Hematopoietic multipotent progenitor cell treated with erythropoietin and hydrocortisone succinate and interleukin-3 and kit ligand, for 6 days (in vitro differentiated cells): ENCODE data around the gene QRFP.
"Not testable (repeated sequence)": the region's sequence is repeated elsewhere in the genome, so short reads cannot be mapped to it uniquely, and the experiment has no call there.

Experiments used
- DNase-seq: peaks from one replicate; pipeline ENCODE4 v3.0.0-alpha.2; 2015

QRFP gene

DNA sequence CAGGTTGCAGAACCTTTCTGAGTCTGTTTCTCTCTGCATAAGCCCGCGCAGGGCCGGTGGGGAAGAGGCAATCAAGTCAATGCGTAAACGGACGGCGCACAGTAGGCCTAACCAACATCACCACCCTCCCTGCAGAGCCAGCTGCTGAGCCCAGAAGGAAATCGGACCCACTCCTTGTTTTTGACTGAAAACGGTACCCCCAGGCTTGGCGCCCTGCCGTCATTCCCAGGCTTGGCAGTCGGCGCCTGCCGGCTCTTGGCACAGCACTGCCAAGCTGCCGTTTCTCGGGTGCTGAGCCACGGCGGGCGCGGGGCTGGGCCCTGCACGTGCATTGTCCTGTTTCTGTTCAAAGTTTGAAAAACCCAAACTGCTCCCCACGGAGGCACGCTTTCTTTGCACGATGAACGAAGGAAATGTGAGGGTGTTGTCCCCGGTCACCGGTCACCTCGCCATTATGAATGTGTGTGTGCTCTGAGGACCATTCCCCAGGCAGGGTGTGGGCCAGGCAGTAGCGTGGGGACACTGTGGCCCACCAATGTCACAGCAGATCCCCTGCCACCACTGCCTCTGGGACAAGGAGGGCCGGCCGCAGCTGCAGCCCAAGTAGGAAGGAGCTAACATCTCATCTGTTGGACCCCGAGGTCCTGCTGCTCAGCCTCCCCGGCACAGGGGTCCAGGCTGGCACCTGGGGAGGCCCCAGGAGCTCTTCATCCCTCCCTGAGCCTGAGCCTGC, 22.4 kb upstream of the QRFP start:
- DNase-seq, result no peak

GRCh38 chr9:130918101-130918825, 21.7 kb upstream of the QRFP start:
- no peak for DNase-seq

DNA sequence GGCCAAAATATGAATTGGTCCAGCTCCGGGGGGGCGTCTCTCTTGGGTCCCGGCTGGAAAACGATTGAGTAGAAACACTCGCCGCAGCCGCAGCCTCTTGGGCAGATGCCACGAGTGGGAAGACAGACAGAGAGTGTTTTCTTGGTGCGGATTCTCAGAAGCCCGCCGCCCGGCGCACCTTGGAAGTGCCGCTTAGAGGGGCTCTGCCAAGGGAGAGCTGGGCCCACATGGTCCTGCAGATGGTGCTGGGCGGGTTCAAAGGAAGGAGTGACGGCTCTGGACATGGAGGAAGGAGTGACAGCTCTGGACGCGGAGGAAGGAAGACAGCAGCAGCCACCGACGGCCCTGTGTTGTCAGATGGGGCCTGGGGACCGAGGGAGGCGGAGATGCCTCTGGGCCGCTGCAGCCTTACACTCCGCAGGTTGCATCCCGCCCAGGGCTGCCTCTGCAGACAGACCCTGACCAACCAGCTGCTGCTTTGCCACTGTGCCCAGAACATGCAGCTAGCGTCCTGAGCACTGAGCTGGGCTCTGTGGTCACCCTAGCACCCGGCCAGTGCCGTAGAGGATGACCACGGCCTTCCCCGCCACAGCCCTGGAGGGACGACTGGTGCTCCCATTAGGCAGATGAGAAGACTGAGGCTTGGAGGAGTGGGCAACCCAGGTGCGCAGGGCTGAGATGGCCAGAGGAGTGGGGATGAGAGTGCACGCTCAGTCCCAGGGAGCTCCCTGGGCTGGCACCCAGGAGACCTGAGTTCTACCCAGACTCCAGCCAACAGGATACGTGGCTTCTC, 20.8 kb upstream of the QRFP start:
- no peak for DNase-seq

- no peak for DNase-seq
Observed at GRCh38 chr9:130915096-130915447, 18.5 kb upstream of the QRFP start.

DNA sequence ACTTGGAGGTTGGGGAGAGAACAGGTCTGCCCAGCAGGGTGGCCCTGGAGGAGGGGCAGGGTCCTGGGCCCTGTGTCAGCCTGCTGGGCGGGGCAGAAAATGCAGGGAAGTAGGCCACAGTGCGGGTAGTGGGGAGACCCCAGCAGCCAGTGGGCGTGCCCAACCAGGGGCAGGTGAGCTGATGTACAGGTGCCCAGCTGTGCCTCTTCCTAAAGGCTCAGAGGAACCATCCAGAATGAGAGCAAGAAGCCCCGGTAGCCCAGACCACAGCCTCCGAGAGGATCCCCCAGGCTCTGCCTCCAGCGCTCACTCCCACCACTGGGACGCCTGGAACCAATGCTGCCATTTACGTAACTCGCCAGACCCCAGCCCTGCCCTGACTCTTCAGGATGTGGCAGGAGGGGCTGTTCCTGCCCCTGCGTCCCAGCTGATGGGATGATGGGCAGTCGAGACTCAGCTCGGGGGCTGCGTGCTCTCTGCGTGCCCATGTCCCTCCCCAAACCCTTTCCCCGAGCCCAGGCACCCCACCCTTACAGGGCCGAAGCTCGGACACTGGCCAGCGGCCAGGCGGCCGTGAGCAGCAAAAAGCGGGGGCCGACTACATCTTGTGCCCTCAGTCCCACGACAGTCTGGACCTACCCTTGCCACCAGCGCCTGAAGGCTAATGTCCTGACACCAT, 17.9 kb upstream of the QRFP start:
- DNase-seq, result no peak

DNA sequence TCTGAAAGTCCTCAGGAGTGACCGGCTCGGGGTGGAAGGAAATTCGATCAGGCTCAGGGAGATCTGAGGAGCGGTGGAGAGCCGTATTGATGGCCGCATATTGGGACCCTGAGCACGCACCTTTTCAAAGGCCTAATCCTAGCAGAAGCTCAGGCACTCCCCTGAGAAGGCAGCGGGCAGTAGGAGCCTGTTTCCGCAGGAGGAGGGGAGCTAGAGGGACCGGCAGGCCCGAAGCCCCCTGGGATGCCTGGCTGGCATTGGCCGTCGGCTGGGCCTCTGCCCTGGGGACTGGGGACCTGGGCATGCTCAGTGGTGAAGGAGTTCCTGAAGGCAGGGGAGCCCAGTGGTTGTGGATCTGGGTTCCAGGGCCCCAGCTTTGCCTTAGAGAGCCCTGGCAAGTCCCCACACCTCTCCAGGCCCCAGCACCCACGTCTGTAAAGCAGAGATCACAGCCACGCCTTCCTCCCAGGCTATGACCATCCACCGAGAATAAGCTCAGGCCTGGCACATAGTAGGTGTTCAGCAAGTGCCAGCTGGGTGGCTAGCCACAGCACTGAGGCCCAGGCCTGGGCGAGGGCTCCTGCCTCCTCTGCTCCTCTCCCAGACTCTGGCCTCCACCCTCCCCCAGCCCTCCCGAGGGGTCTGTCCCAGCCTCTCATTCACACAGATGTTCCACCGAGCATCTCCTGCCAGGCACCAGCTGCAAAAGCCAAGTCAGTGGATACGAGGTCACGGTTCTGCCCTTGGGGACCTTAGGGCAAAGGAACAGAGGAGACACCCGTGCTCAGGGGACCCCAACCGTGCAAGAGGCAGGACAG, 17.2 kb upstream of the QRFP start:
- DNase-seq, result no peak

DNA sequence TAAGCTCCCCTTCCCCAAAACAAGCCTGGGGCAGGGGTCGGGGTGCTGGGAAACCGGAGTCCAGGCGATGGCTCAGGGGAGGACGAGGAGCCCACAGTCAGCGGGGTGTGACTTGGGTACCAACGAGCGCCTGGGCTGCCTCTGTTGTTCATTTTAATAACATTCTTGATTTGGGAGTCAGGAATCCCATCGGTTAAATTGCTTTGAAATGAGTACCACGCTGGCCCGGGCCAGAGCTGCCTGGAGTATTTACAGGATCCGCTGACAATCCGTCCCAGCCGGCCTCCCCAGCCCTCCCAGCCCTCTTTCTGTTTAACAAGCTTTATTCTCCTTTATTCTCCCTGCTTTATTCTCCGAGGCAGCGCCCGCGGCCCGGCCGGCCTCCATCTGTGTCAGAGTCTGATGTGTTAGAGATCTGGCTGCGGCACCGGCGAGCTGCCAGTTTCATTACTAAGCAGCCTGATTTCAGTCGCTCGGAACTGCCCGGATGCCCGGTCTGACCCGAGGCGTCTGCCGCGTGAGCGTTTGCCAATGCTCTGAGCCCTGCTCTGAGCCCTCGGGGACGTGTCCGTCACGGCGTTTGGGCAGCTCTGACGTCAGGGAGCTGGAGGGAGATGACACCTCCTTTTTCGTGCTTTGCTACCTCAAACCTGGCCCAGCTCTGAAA, 16.5 kb upstream of the QRFP start:
- no peak for DNase-seq

- no peak for DNase-seq
Observed at GRCh38 chr9:130911254-130912049, 14.8 kb upstream of the QRFP start.

- DNase-seq, result not testable (repeated sequence)
Observed at GRCh38 chr9:130910670-130911069, 14.1 kb upstream of the QRFP start.

- not testable (repeated sequence) for DNase-seq
Observed at GRCh38 chr9:130910041-130910440, 13.4 kb upstream of the QRFP start.

DNA sequence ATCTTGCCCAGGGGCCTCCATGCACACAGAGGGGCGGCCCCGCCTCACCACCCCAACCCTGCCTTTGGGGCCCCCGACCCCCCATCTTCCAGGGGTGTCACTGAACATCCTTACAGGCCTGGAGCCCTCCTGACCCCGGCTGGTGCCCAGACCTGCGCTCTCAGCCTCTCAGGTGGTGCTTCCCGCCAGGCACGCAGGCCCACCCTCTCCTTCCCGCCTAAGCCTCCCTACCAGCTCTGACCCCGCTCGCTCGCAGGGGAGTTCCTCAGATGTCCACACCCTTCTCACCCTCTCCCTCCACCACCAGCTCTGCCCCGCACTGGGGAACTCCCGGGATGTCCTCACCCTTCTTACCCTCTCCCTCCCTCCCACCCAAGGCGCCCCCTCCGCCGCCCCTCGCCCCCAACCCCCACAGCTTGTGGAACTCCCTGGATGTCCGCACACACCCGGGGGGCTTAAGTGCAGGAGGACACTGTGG, 12.3 kb upstream of the QRFP start:
- no peak for DNase-seq

- no peak for DNase-seq
Observed at GRCh38 chr9:130908146-130908877, 11.7 kb upstream of the QRFP start.

DNA sequence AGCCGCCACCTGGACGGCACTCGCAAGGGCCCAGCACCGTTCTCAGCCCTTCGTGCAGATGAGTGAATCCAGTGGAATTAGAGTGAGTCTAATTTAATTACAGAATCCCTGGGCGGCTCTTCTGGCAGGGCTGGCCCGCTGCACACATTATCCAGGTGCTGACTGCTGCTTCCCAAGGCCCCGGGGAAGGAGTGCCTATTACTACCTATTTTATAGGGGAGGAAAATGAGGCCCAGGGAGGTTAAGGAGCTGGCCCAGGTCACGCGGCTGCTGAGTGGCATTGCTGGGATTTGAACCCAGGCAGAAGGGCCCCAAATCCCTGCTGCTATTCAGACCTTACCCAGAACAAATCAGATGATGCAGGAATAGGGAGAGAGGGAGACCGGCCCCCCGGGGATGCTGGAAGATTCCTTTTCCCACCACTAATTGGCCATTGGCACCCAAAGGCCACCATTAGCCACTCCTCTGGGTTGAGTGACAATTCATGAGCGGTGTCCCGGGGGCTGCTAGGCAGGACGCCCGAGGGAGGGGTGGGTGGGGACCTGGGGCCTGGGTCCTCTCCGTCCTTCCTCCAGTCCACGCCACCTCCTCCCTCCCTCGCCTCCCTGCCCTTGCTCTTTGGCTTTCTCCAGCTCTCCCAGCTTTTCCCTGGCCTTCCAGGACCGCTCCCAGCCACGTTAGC, 10.3 kb upstream of the QRFP start:
- no peak for DNase-seq

- DNase-seq, result no peak
Observed at GRCh38 chr9:130905902-130906734, 9.5 kb upstream of the QRFP start.

- no peak for DNase-seq
Observed at GRCh38 chr9:130905125-130905901, 8.7 kb upstream of the QRFP start.

DNA sequence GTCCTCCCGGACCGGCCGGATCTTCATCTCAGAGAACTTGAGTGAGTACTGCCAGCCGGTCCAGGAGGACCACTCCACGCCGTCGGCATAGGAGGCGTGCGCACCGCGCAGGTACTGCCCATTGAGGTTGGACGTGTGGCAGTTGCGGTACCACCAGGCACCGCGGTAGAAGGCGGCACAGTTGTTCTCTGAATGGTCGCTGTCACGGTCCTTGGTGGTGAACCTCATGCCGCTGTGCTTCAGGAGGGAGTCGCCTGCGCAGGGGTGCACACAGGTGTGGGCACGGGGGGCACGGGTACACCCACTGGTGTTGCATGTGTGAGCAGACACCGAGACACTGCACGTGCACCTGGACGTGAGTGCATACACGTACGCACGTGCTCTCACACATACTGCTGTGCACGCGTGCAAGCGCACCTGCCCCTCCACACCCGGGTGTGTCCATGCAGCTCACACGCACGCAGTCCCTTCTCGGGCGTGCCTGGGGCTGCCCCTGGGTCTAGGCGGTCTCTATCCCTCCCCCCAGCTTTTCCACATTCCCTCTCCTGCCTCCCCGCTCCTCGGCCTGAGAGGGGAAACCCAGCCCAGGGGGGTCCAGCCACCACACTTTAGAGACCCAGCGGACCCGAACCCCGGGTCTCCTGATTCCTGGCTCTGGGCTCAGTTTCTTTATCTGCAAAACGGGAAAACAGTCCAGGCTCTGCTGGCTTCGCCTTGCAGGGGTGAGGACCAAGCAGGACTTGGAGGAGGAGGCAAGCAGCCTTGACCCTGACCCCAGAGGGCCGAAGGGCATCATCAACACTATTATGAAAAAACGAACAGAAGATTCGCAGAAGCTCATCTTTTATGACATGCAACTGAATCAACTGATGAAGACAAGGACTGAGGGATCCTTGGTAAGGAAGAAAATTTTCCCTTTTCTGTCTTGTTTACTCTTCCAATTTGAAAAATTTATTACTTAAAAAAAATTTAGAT, 7.7 kb upstream of the QRFP start:
- no peak for DNase-seq
